ENCODE measurements around the gene MCCC2. TPM values are rescaled to one million over a fixed set of nuclear protein-coding genes. Genes with fewer than 3 reads are reported as not detected.

Gene MCCC2
- total RNA-seq, 1 experiment from 2014 or later, result 113 TPM

- CTCF ChIA-PET, result no interaction called here
Measured at GRCh38 chr5:71621741-71622140, 34.6 kb downstream of the MCCC2 start.

GRCh38 chr5:71623221-71623794, 36.2 kb downstream of the MCCC2 start:
- H3K9me3 Mint-ChIP-seq (ENCODE audit: unreplicated experiment), result no peaks in the 10 kb centered on the region
- no peaks in the 10 kb centered on the region for H3K27me3 ChIP-seq (replicated peaks; ENCODE audit: control insufficient read depth, insufficient read depth, low read length)
- ChIA-PET POLR2A (no interaction called here), CTCF (interaction anchor here (0.6 kb wide), 1 partner anchor 15 kb away, joined by 3 read pairs; no protein-coding TSS in a partner anchor)
- no peaks in the 10 kb centered on the region for H3K27me3 Mint-ChIP-seq (ENCODE audit: insufficient read depth, unreplicated experiment)
- no peak overlapping the region for H3K4me3 ChIP-seq (ENCODE audit: low read depth, low read length)
- intact Hi-C loops (cut with micrococcal nuclease; ENCODE audit: unreplicated experiment), result no loop called here
- 0 out of 2 replicates have a peak, but pooled peaks cover 2% of the 10 kb centered on the region for H3K36me3 ChIP-seq (ENCODE audit: control insufficient read depth, insufficient read depth, low read length)
- no peaks in the 10 kb centered on the region for H3K4me1 ChIP-seq
- no TSS peak for BruUV-seq (replicated peaks)
- no peaks in the 10 kb centered on the region for H3K9me3 ChIP-seq
- no peak overlapping the region for H3K4me3 Mint-ChIP-seq (ENCODE audit: unreplicated experiment)
- TF ChIP-seq CTCF (IDR thresholded peaks at IDR 0.05; ENCODE audit: insufficient read depth in 1 of 2, low read depth in 1 of 2, low read length in 1 of 2, severe bottlenecking in 1 of 2, unreplicated experiment in 1 of 2), result no peak
- H3K4me1 Mint-ChIP-seq (ENCODE audit: low read depth, unreplicated experiment), result no peaks in the 10 kb centered on the region
- DNase-seq, result no peak
- H3K27ac Mint-ChIP-seq (ENCODE audit: unreplicated experiment), result no peak overlapping the region
- H3K36me3 Mint-ChIP-seq (ENCODE audit: insufficient read depth, unreplicated experiment), result peaks cover 13% of the 10 kb centered on the region

More at GRCh38 chr5:71621741-71622140, 34.6 kb downstream of the MCCC2 start:
- H3K4me1 Mint-ChIP-seq (ENCODE audit: low read depth, unreplicated experiment), result no peaks in the 10 kb centered on the region
- TF ChIP-seq CTCF (IDR thresholded peaks at IDR 0.05; ENCODE audit: insufficient read depth in 1 of 2, low read depth in 1 of 2, low read length in 1 of 2, severe bottlenecking in 1 of 2, unreplicated experiment in 1 of 2), result no peak
- Histone ChIP-seq H3K27me3 (replicated peaks; ENCODE audit: control insufficient read depth, insufficient read depth, low read length) (no peaks in the 10 kb centered on the region), H3K9me3 (no peaks in the 10 kb centered on the region), H3K4me3 (ENCODE audit: low read depth, low read length) (no peak overlapping the region), H3K36me3 (ENCODE audit: control insufficient read depth, insufficient read depth, low read length) (0 out of 2 replicates have a peak, but pooled peaks cover 2% of the 10 kb centered on the region), H3K4me1 (no peaks in the 10 kb centered on the region)
- peaks cover 13% of the 10 kb centered on the region for H3K36me3 Mint-ChIP-seq (ENCODE audit: insufficient read depth, unreplicated experiment)
- no peaks in the 10 kb centered on the region for H3K9me3 Mint-ChIP-seq (ENCODE audit: unreplicated experiment)
- intact Hi-C loops (cut with micrococcal nuclease; ENCODE audit: unreplicated experiment), result no loop called here
- no peak overlapping the region for H3K27ac Mint-ChIP-seq (ENCODE audit: unreplicated experiment)
- no TSS peak for BruUV-seq (replicated peaks)
- no peaks in the 10 kb centered on the region for H3K27me3 Mint-ChIP-seq (ENCODE audit: insufficient read depth, unreplicated experiment)
- POLR2A ChIA-PET, result no interaction called here
- H3K4me3 Mint-ChIP-seq (ENCODE audit: unreplicated experiment), result no peak overlapping the region
- no peak for DNase-seq

- H3K4me1 Mint-ChIP-seq (ENCODE audit: low read depth, unreplicated experiment), result peaks cover 7% of the 10 kb centered on the region
- no peaks in the 10 kb centered on the region for H3K27me3 ChIP-seq (replicated peaks; ENCODE audit: control insufficient read depth, insufficient read depth, low read length)
- POLR2A ChIA-PET, result no interaction called here
- DNase-seq, result no peak
- no peaks in the 10 kb centered on the region for H3K9me3 ChIP-seq
- H3K9me3 Mint-ChIP-seq (ENCODE audit: unreplicated experiment), result no peaks in the 10 kb centered on the region
- no peaks in the 10 kb centered on the region for H3K4me1 ChIP-seq
- H3K4me3 Mint-ChIP-seq (ENCODE audit: unreplicated experiment), result no peak overlapping the region
- intact Hi-C loops (cut with micrococcal nuclease; ENCODE audit: unreplicated experiment), result no loop called here
- no peak overlapping the region for H3K4me3 ChIP-seq (ENCODE audit: low read depth, low read length)
- H3K36me3 Mint-ChIP-seq (ENCODE audit: insufficient read depth, unreplicated experiment), result peaks cover 22% of the 10 kb centered on the region
- H3K27me3 Mint-ChIP-seq (ENCODE audit: insufficient read depth, unreplicated experiment), result no peaks in the 10 kb centered on the region
- CTCF ChIA-PET, result no interaction called here
- peaks cover 2% of the 10 kb centered on the region; the same call in 1 of the 2 replicates for H3K36me3 ChIP-seq (ENCODE audit: control insufficient read depth, insufficient read depth, low read length)
- H3K27ac Mint-ChIP-seq (ENCODE audit: unreplicated experiment), result no peak overlapping the region
- BruUV-seq (replicated peaks), result no TSS peak
- TF ChIP-seq CTCF (IDR thresholded peaks at IDR 0.05; ENCODE audit: insufficient read depth in 1 of 2, low read depth in 1 of 2, low read length in 1 of 2, severe bottlenecking in 1 of 2, unreplicated experiment in 1 of 2), result no peak
Measured at GRCh38 chr5:71629950-71630349, 42.8 kb downstream of the MCCC2 start.
